Gastroesophageal sphincter (tissue), 4 donors: Measurements from ENCODE around the gene SLC44A3. TPM values are rescaled to one million over a fixed set of nuclear protein-coding genes. Genes with fewer than 3 reads are reported as not detected.
"Not testable (repeated sequence)": the region's sequence is repeated elsewhere in the genome, so short reads cannot be mapped to it uniquely, and the experiment has no call there.

Source experiments
- ATAC-seq: fragments of 150-250 bp; one replicate; pipeline ENCODE4 v1.9.1; 2016; ENCODE audit warnings: mild to moderate bottlenecking, moderate library complexity
- H3K27ac ChIP-seq, 4 donors: fragments of 200-600 bp; sonication (generic) in 3 of 4; 1 replicate in 3 of 4; 2 replicates in 1 of 4; pipeline ENCODE4 v1.5.1; 2016 to 2019
- H3K27me3 ChIP-seq: fragments of 200-600 bp; sonication (generic); one replicate; pipeline ENCODE4 v1.5.1; 2019
- H3K36me3 ChIP-seq, 2 donors: fragments of 200-600 bp; sonication (generic); one replicate each; pipeline ENCODE4 v1.5.1; 2019; ENCODE audit warnings: control low read depth in 1 of 2
- H3K4me1 ChIP-seq, 3 donors: fragments of 200-600 bp; sonication (generic); 1 replicate in 2 of 3; 2 replicates in 1 of 3; pipeline ENCODE4 v1.5.1; 2016 to 2019; ENCODE audit warnings: control low read depth in 2 of 3
- H3K4me3 ChIP-seq, 2 donors: fragments of 200-600 bp; sonication (generic); one replicate each; pipeline ENCODE4 v1.5.1; 2019; ENCODE audit warnings: mild to moderate bottlenecking in 1 of 2, moderate library complexity in 1 of 2
- H3K9me3 ChIP-seq, 3 donors: fragments of 200-600 bp; sonication (generic); one replicate each; pipeline ENCODE4 v1.5.1; 2017 to 2019; ENCODE audit warnings: control low read depth in 2 of 3
- CTCF ChIP-seq, 4 experiments: fragments of 200-600 bp in 2 of 4; fragments of 450-650 bp in 2 of 4; sonication (generic) in 1 of 4; IDR thresholded peaks; one replicate each; pipeline ENCODE4 v1.5.1; 2017 to 2019; ENCODE audit warnings: antibody characterized with exemption in 4 of 4, mild to moderate bottlenecking in 2 of 4, moderate library complexity in 2 of 4
- EP300 ChIP-seq: sonication (generic); formaldehyde crosslinking; IDR thresholded peaks from one replicate; pipeline ENCODE4 v1.6.1; 2017; ENCODE audit warnings: antibody characterized with exemption, mild to moderate bottlenecking
- POLR2A ChIP-seq, 2 donors: fragments of 450-650 bp; IDR thresholded peaks; one replicate each; pipeline ENCODE4 v1.6.1; 2017; ENCODE audit warnings: antibody characterized with exemption in 2 of 2, mild to moderate bottlenecking in 2 of 2, moderate library complexity in 1 of 2
- POLR2AphosphoS5 ChIP-seq: sonication (generic); formaldehyde crosslinking; IDR thresholded peaks from one replicate; pipeline ENCODE4 v1.6.1; 2017; ENCODE audit warnings: antibody characterized with exemption
- WGBS, 2 donors: methylation state at CpG; one replicate each; pipeline ENCODE4 v1.1.5; 2018; ENCODE audit warnings: low coverage in 1 of 2; 5-methylcytosine and 5-hydroxymethylcytosine counted together
- total RNA-seq, 4 donors: library from RNA; depleted of rRNA; stranded (reverse); fragments of >200 nt; gene quantifications; one replicate each; pipeline ENCODE4 v1.1.0, GENCODE V29; 2016

Gene SLC44A3
- total RNA-seq, 4 donors from 2014 or later: 0.47 to 3.9 (median 1.2) TPM

GRCh38 chr1:94940738-94941137 is 120.6 kb downstream of the SLC44A3 start:
- H3K4me1 ChIP-seq: peaks cover 0 to 35% (median 3%) of the 10 kb centered on the region in 3 donors
- no peak for ATAC-seq
- TF ChIP-seq EP300 (no peak), CTCF (IDR thresholded peaks at IDR 0.05) (no peak)
- 92% methylated on average over 3 of the region's 3 CpGs; no CpG with 5 or more reads in 1 of the 2 donors for WGBS, 2 donors
- no peak overlapping the region for H3K4me3 ChIP-seq
- no peak overlapping the region for H3K27ac ChIP-seq
- H3K9me3 ChIP-seq: no peaks in the 10 kb centered on the region
- H3K36me3 ChIP-seq: no peaks in the 10 kb centered on the region
- H3K27me3 ChIP-seq: no peaks in the 10 kb centered on the region

- H3K27ac ChIP-seq, ATAC-seq, H3K36me3 ChIP-seq, H3K4me3 ChIP-seq, H3K9me3 ChIP-seq, H3K27me3 ChIP-seq: not testable (repeated sequence)
- 100% methylated on average over 1 of the region's 1 CpG; no CpG with 5 or more reads in 1 of the 2 donors for WGBS, 2 donors
- peaks cover 0 to 28% (median 3%) of the 10 kb centered on the region in 3 donors for H3K4me1 ChIP-seq
Observed at GRCh38 chr1:94941480-94941879, 121.3 kb downstream of the SLC44A3 start.

GRCh38 chr1:94942171-94943128 is 122.3 kb downstream of the SLC44A3 start:
- H3K27ac ChIP-seq: no peak overlapping the region
- no peak for ATAC-seq
- WGBS, 2 donors: 72 to 80% methylated on average over 8 of the region's 8 CpGs
- no peak overlapping the region for H3K4me3 ChIP-seq
- no peaks in the 10 kb centered on the region for H3K36me3 ChIP-seq
- no peaks in the 10 kb centered on the region for H3K27me3 ChIP-seq
- no peaks in the 10 kb centered on the region for H3K9me3 ChIP-seq
- TF ChIP-seq CTCF (IDR thresholded peaks at IDR 0.05): no peak
- TF ChIP-seq POLR2A (IDR thresholded peaks at IDR 0.05): no peak
- no peak for TF ChIP-seq EP300
- no peak for TF ChIP-seq POLR2AphosphoS5
- peaks cover 0 to 18% (median 3%) of the 10 kb centered on the region in 3 donors for H3K4me1 ChIP-seq

Other genes with a start within 250 kb of the SLC44A3 start
- gene CNN3, start 106.8 kb downstream of the SLC44A3 start, total RNA-seq: 100 to 1,000 TPM; 145 to 292 (median 217) TPM